Thoracic aorta (tissue), 2 donors: Measurements from ENCODE around the gene CSTF1. TPM values are rescaled to one million over a fixed set of nuclear protein-coding genes. Genes with fewer than 3 reads are reported as not detected.
A peak's percentile ranks its signal among the peaks of the same experiment; 100 is the strongest.
"Not testable (repeated sequence)": the region's sequence is repeated elsewhere in the genome, so short reads cannot be mapped to it uniquely, and the experiment has no call there.

Source experiments
- ATAC-seq: fragments of 150-250 bp; one replicate; pipeline ENCODE4 v1.8.0; 2017; ENCODE audit warnings: low read depth; ENCODE audit not compliant: insufficient number of reproducible peaks, low FRiP score
- DNase-seq: peaks from one replicate; pipeline ENCODE4 v3.0.0-alpha.2; 2020; ENCODE audit warnings: low spot score
- H3K27ac ChIP-seq, 2 donors: fragments of 200-600 bp; sonication (generic); 1 replicate in 1 of 2; 2 replicates in 1 of 2; pipeline ENCODE4 v1.5.1; 2016; ENCODE audit warnings: mild to moderate bottlenecking in 2 of 2, moderate library complexity in 2 of 2
- H3K27me3 ChIP-seq: fragments of 200-600 bp; sonication (generic); replicated peaks from 2 replicates; pipeline ENCODE4 v1.6.0; 2016; ENCODE audit warnings: mild to moderate bottlenecking; ENCODE audit not compliant: insufficient read depth
- H3K36me3 ChIP-seq: fragments of 200-600 bp; sonication (generic); one replicate; pipeline ENCODE4 v1.5.1; 2016
- H3K4me1 ChIP-seq, 2 donors: fragments of 200-600 bp; sonication (generic); 1 replicate in 1 of 2; 2 replicates in 1 of 2; pipeline versions ENCODE4 v1.5.1 to v1.6.0; 2016; ENCODE audit warnings: low read depth in 2 of 2, mild to moderate bottlenecking in 1 of 2; ENCODE audit not compliant: control insufficient read depth in 1 of 2
- H3K4me3 ChIP-seq: fragments of 200-600 bp; sonication (generic); 2 replicates; pipeline ENCODE4 v1.5.1; 2016; ENCODE audit warnings: mild to moderate bottlenecking
- H3K9me3 ChIP-seq: fragments of 200-600 bp; sonication (generic); 2 replicates; pipeline ENCODE4 v1.5.1; 2016
- CTCF ChIP-seq: fragments of 200-600 bp; sonication (generic); IDR thresholded peaks from one replicate; pipeline ENCODE4 v1.5.1; 2019; ENCODE audit warnings: antibody characterized with exemption
- total RNA-seq, 2 donors: library from RNA; depleted of rRNA; stranded (reverse); fragments of >200 nt; gene quantifications; one replicate each; pipeline versions ENCODE4 v1.1.0 to v1.2.3, GENCODE V29; 2016

The CSTF1 gene
- total RNA-seq, 2 donors from 2014 or later, result 4.6 to 22.5 TPM

GRCh38 chr20:56392881-56393482 lies 537 bp downstream of the CSTF1 start:
- Histone ChIP-seq H3K36me3 (peaks cover 13% of the 10 kb centered on the region), H3K4me3 (peak overlapping the region; percentile 84), H3K9me3 (no peaks in the 10 kb centered on the region), H3K27ac (peak overlapping the region; percentile 77 to 82), H3K27me3 (no peaks in the 10 kb centered on the region), H3K4me1 (peaks cover 14 to 20% of the 10 kb centered on the region in 2 donors)
- ATAC-seq (no peak), DNase-seq (no peak)
- no peak for TF ChIP-seq CTCF

GRCh38 chr20:56393653-56394052 lies 1.2 kb downstream of the CSTF1 start:
- no peak for TF ChIP-seq CTCF
- Histone ChIP-seq H3K27ac (no peak overlapping the region), H3K36me3 (peaks cover 20% of the 10 kb centered on the region), H3K4me3 (peak overlapping the region; percentile 84), H3K27me3 (no peaks in the 10 kb centered on the region), H3K4me1 (peaks cover 14 to 20% of the 10 kb centered on the region in 2 donors), H3K9me3 (no peaks in the 10 kb centered on the region)
- ATAC-seq (no peak), DNase-seq (no peak)

GRCh38 chr20:56395166-56395565 lies 2.7 kb downstream of the CSTF1 start:
- ATAC-seq (no peak), DNase-seq (no peak)
- Histone ChIP-seq H3K4me3 (no peak overlapping the region), H3K36me3 (peaks cover 30% of the 10 kb centered on the region), H3K9me3 (no peaks in the 10 kb centered on the region), H3K27me3 (no peaks in the 10 kb centered on the region), H3K27ac (no peak overlapping the region), H3K4me1 (peaks cover 14 to 20% of the 10 kb centered on the region in 2 donors)
- no peak for TF ChIP-seq CTCF

GRCh38 chr20:56400001-56400640 lies 7.7 kb downstream of the CSTF1 start:
- Histone ChIP-seq H3K36me3 (peaks cover 56% of the 10 kb centered on the region), H3K4me3 (no peak overlapping the region), H3K27me3 (no peaks in the 10 kb centered on the region), H3K27ac (no peak overlapping the region), H3K9me3 (no peaks in the 10 kb centered on the region), H3K4me1 (no peaks in the 10 kb centered on the region)
- ATAC-seq, result no peak
- peak; percentile 59 for TF ChIP-seq CTCF
- peak; percentile 18 for DNase-seq

GRCh38 chr20:56403465-56403864 lies 11.0 kb downstream of the CSTF1 start:
- Histone ChIP-seq H3K36me3 (peaks cover 50% of the 10 kb centered on the region), H3K27ac (no peak overlapping the region), H3K9me3 (no peaks in the 10 kb centered on the region), H3K27me3 (no peaks in the 10 kb centered on the region), H3K4me1 (no peaks in the 10 kb centered on the region), H3K4me3 (no peak overlapping the region)
- DNase-seq (no peak), ATAC-seq (no peak)
- no peak for TF ChIP-seq CTCF

GRCh38 chr20:56405356-56405755 lies 12.9 kb downstream of the CSTF1 start:
- not testable (repeated sequence) for H3K4me3 ChIP-seq, H3K27me3 ChIP-seq, H3K27ac ChIP-seq, H3K9me3 ChIP-seq, H3K4me1 ChIP-seq, DNase-seq, ATAC-seq
- H3K36me3 ChIP-seq, result peaks cover 36% of the 10 kb centered on the region
